ENCODE measurements around the gene ZMYM3. TPM values are rescaled to one million over a fixed set of nuclear protein-coding genes. Genes with fewer than 3 reads are reported as not detected.

The ZMYM3 gene
- total RNA-seq, 1 experiment from 2014 or later: 32.9 TPM

GRCh38 chrX:71221145-71221544 is 32.8 kb downstream of the ZMYM3 start:
- ChIA-PET CTCF (no interaction called here), RAD21 (ENCODE audit: low non-redundant PET in 1 of 2, low total read pairs in 2 of 2, uncharacterized antibody in 2 of 2, unreplicated experiment in 2 of 2) (no interaction called here), POLR2A (no interaction called here)
- no peaks in the 10 kb centered on the region for H3K4me1 ChIP-seq (ENCODE audit: control insufficient read depth in 1 of 2, insufficient read depth in 2 of 2, low read length in 2 of 2)
- no peaks in the 10 kb centered on the region for H4K20me1 ChIP-seq (ENCODE audit: insufficient read depth)
- no peaks in the 10 kb centered on the region for H3K27me3 ChIP-seq (ENCODE audit: insufficient read depth, low read length)
- no peaks in the 10 kb centered on the region for H3K79me2 ChIP-seq (ENCODE audit: insufficient read depth, low read length)
- intact Hi-C loops (cut with micrococcal nuclease): no loop called here
- H3K27ac ChIP-seq (ENCODE audit: low read depth, low read length): no peak overlapping the region
- no peaks in the 10 kb centered on the region for H3K9me2 ChIP-seq (ENCODE audit: insufficient read depth)
- no peak overlapping the region for H2AFZ ChIP-seq (ENCODE audit: low read depth, low read length, poor library complexity, severe bottlenecking)
- ATAC-seq: no peak
- H3K4me2 ChIP-seq (ENCODE audit: low read length): no peak overlapping the region
- H3K36me3 ChIP-seq (ENCODE audit: control insufficient read depth in 1 of 2, insufficient read depth in 2 of 2, low read length in 2 of 2): no peaks in the 10 kb centered on the region
- no TSS peak for BruUV-seq (replicated peaks)
- no peak overlapping the region for H3K9ac ChIP-seq (ENCODE audit: low read length)
- no peak for DNase-seq (ENCODE audit: low read depth, low spot score)
- no peak for TF ChIP-seq ATF3 (IDR thresholded peaks at IDR 0.05)
- TF ChIP-seq CBX3 (IDR thresholded peaks at IDR 0.05; ENCODE audit: low read depth): no peak
- TF ChIP-seq ELF1 (IDR thresholded peaks at IDR 0.05; ENCODE audit: borderline replicate concordance, low read depth): no peak
- TF ChIP-seq SRF (IDR thresholded peaks at IDR 0.05; ENCODE audit: low read depth): no peak
- TF ChIP-seq FOSL1 (IDR thresholded peaks at IDR 0.05; ENCODE audit: low read depth): no peak
- TF ChIP-seq CTCF (IDR thresholded peaks at IDR 0.05 in 2 of 3, conservative IDR thresholded peaks at IDR 0.05 in 1 of 3; ENCODE audit: borderline replicate concordance in 1 of 3, insufficient read depth in 1 of 3, low read depth in 2 of 3, low read length in 2 of 3): no peak
- no peak for TF ChIP-seq POLR2AphosphoS5 (IDR thresholded peaks at IDR 0.05; ENCODE audit: low read depth, low read length)
- no peak for TF ChIP-seq SP1 (IDR thresholded peaks at IDR 0.05; ENCODE audit: low read depth)
- no peak for TF ChIP-seq EZH2 (IDR thresholded peaks at IDR 0.05)
- no peak for TF ChIP-seq TCF7L2 (IDR thresholded peaks at IDR 0.05; ENCODE audit: borderline replicate concordance, extremely low read depth, insufficient read depth, insufficient read length)
- no peak for TF ChIP-seq SIN3A (IDR thresholded peaks at IDR 0.05; ENCODE audit: low read depth)
- no peaks in the 10 kb centered on the region for H3K9me3 ChIP-seq (ENCODE audit: control insufficient read depth in 1 of 2, insufficient read depth in 1 of 2, low read depth in 1 of 2, low read length in 2 of 2)
- H3K4me3 ChIP-seq (replicated peaks in 1 of 2; ENCODE audit: low read depth in 1 of 2, low read length in 2 of 2): no peak overlapping the region

Measured in HCT116 (cell line).